ENCODE data around the gene EDEM2.

DNA sequence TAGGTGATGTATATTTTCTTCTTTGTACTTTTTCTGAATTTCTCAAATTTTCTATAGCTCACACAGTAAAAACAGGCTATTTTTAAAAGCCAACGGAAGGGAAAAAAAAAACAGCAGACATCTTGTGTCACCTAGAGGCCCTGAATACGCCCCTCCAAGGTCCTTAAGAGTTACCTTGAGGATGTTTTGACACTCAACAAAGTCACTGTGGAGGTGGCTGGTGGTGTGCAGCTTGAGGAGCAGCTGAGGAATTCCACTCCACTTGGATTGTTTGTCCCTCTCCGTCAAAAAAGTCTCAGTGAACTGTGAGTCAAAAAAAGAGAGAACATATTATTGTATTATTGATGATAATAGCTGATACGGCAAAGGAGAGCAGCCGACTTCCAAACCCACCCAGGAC, 69.3 kb downstream of the EDEM2 start:
- TF ChIP-seq, protein P1, sequence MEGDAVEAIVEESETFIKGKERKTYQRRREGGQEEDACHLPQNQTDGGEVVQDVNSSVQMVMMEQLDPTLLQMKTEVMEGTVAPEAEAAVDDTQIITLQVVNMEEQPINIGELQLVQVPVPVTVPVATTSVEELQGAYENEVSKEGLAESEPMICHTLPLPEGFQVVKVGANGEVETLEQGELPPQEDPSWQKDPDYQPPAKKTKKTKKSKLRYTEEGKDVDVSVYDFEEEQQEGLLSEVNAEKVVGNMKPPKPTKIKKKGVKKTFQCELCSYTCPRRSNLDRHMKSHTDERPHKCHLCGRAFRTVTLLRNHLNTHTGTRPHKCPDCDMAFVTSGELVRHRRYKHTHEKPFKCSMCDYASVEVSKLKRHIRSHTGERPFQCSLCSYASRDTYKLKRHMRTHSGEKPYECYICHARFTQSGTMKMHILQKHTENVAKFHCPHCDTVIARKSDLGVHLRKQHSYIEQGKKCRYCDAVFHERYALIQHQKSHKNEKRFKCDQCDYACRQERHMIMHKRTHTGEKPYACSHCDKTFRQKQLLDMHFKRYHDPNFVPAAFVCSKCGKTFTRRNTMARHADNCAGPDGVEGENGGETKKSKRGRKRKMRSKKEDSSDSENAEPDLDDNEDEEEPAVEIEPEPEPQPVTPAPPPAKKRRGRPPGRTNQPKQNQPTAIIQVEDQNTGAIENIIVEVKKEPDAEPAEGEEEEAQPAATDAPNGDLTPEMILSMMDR (IDR thresholded peaks at IDR 0.05): no peak
- TF ChIP-seq POLR2A (IDR thresholded peaks at IDR 0.05) (no peak), EP300 (IDR thresholded peaks at IDR 0.05) (no peak)

All from ovary (tissue), 3 donors.